Measurements from ENCODE around the gene KRT79. TPM values are rescaled to one million over a fixed set of nuclear protein-coding genes. Genes with fewer than 3 reads are reported as not detected.

KRT79 gene
- total RNA-seq, 1 donor: under 0.01 TPM

GRCh38 chr12:52774629-52775250 is 59.4 kb downstream of the KRT79 start:
- DNase-seq (ENCODE audit: low read depth in 2 of 3, low spot score in 2 of 3): no peak

GRCh38 chr12:52772772-52773171 is 61.3 kb downstream of the KRT79 start:
- DNase-seq (ENCODE audit: low read depth in 2 of 3, low spot score in 2 of 3): no peak

DNA sequence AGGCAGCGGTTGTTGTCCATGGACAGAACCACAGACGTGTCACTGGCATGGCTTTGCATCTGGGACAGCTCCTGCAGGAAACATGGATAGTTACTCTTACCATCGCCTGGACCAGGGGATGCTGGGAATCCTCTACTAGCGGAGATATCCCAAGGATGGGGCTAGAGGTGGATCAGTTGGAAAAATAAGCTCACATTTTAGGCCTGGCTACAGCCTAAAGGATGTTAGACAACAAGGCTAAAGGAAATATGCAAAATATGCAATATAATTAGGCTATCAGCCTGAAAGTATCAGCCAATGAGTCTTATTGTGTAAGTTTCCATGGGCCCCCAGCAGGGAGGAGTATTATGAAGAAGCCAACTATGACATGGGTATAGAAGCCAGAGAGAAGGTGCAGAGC is 61.9 kb downstream of the KRT79 start:
- DNase-seq (ENCODE audit: low read depth in 2 of 3, low spot score in 2 of 3): no peak

DNA sequence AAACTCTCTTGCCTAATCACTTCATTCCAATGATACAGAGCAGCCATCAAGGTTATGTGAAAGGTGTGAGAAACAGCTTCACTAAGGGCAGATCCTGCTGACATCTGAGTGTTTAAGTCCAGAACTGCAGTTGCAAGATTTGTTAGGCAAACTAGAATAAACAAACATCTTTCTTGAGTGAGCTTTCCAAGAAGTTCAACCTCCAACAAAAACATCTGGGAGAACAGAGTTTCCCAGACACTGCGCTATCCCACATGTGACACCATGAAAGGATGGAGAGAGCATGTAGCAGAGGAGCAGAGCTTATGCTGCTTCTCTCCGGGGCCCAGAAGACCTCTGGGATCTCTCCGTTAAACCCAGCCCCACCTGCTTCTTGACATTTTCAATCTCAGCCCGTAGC is 62.6 kb downstream of the KRT79 start:
- no peak for DNase-seq (ENCODE audit: low read depth in 2 of 3, low spot score in 2 of 3)

Small RNA genes within 50 kb of the gene (small RNA-seq; reads per million reads assigned to genes)
- gene AC107016.2: not detected

Other genes starting within 250 kb of the KRT79 start
- under 0.01 TPM for gene KRT72, start 232.8 kb downstream of the KRT79 start, total RNA-seq
- gene KRT73, start 215.8 kb downstream of the KRT79 start, total RNA-seq: 0.27 TPM
- not detected for gene KRT2, start 182.1 kb downstream of the KRT79 start, total RNA-seq
- gene KRT1, start 153.9 kb downstream of the KRT79 start, total RNA-seq: 1.1 TPM
- gene KRT77, start 130.8 kb downstream of the KRT79 start, total RNA-seq: not detected
- not detected for gene KRT76, start 57.0 kb downstream of the KRT79 start, total RNA-seq
- not detected for gene KRT3, start 38.2 kb downstream of the KRT79 start, total RNA-seq
- gene KRT4, start 20.2 kb downstream of the KRT79 start, total RNA-seq: not detected
- gene KRT78, start 14.7 kb upstream of the KRT79 start, total RNA-seq: not detected
- 7.3 TPM for gene KRT8, start 70.8 kb upstream of the KRT79 start, total RNA-seq
- 67.1 TPM for gene KRT18, start 114.8 kb upstream of the KRT79 start, total RNA-seq
- gene EIF4B, start 172.1 kb upstream of the KRT79 start, total RNA-seq: 790 TPM
- 3.2 TPM for gene TNS2, start 215.8 kb upstream of the KRT79 start, total RNA-seq
- 20.7 TPM for gene SPRYD3, start 245.1 kb upstream of the KRT79 start, total RNA-seq

Data from hematopoietic multipotent progenitor cell (in vitro differentiated cells).